Forelimb muscle (tissue), 1 donor: ENCODE data around the gene DRC3. TPM values are rescaled to one million over a fixed set of nuclear protein-coding genes. Genes with fewer than 3 reads are reported as not detected.
A peak's percentile ranks its signal among the peaks of the same experiment; 100 is the strongest.

Experiments used
- DNase-seq: peaks from one replicate; pipeline ENCODE4 v3.0.0-alpha.2; 2013; ENCODE audit warnings: low read depth
- polyA plus RNA-seq: library from polyadenylated mRNA; unstranded; fragments of 120-200 nt; gene quantifications from one replicate; pipeline ENCODE4 v1.2.1, GENCODE V29; 2013; ENCODE audit not compliant: insufficient read length

Gene DRC3
- polyA plus RNA-seq, 1 donor, result 6.6 TPM

DNA sequence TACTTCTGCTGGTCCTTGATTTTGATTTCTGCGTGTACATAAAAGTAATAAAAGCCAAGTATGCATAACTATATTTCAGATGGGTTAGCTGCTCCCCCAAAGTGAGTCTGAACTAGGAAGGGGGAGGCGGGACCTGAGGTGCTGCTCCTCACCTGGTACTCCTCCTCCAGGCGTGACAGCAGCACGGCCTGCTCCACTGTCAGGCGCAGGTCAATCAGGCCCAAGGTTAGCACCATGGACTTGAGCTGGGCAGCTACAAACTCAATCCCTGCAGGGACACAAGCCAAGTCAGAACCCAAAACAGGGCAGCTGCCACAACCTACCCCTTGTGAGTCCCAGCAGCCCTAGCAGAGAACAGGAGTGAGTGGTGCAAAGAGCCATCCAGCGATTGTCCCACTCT is 48.3 kb downstream of the DRC3 start:
- DNase-seq, result no peak

DNA sequence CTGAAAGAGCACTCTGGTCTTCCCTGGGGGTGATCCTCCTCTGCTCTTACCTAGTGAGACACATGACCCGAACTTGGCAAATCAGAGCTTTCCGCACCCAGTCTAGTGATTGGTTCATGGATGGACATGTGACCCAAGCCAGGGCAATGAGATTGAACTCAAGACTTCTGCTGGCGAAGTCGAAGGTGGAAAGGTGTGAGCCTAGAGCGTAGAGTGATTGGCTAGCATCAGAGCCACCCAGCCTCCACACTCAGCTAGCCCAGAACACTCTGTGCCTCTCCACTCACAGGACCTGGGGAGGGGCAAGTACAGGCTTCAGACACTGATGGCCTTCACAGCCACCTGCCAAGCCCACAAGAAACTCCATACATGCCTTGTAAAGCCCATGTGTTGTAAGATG is 48.7 kb downstream of the DRC3 start:
- DNase-seq, result no peak

- DNase-seq, result no peak
These were observed 52.7 kb downstream of the DRC3 start for GRCh38 chr17:18025241-18025944.

DNA sequence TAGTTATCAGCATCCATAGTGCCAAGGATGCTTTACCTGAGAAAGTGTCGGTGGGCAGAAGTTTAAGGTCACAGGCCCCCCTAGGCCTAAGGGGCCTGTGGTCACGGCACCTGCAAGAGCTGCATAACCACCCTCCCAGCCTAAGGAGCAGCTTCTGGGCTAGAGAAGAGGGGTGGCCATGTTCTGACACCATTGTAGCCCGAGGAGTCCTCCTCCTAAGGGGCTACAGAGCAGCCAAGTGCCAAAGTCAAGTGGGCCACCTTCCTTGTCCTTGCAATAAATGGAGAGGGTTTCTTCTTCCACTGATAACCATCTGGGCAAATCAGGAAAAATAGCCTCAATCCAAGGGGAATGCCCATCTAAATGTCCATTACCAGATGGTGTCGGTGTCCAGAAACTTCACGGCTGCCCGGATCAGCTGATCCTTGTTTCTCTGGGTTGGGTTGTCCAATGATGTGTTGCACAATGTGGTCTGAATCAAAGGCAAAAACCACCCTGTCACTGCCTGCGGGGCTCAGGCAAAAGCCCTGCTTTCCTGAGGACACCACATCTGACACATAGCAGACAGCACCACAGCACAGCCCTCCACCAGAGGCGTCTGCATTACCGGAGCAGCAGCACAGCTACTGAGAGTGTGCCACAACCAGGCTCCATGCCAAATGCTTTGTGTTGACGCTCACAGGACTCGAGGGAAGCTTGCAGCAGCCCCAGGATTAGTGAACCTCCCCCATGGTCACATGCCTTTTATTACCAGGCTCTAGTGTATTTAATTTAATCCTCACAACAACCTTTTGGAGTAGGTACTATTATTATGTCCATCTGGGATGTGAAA is 53.5 kb downstream of the DRC3 start:
- DNase-seq, result no peak

GRCh38 chr17:18027280-18027679 is 54.6 kb downstream of the DRC3 start:
- no peak for DNase-seq

DNA sequence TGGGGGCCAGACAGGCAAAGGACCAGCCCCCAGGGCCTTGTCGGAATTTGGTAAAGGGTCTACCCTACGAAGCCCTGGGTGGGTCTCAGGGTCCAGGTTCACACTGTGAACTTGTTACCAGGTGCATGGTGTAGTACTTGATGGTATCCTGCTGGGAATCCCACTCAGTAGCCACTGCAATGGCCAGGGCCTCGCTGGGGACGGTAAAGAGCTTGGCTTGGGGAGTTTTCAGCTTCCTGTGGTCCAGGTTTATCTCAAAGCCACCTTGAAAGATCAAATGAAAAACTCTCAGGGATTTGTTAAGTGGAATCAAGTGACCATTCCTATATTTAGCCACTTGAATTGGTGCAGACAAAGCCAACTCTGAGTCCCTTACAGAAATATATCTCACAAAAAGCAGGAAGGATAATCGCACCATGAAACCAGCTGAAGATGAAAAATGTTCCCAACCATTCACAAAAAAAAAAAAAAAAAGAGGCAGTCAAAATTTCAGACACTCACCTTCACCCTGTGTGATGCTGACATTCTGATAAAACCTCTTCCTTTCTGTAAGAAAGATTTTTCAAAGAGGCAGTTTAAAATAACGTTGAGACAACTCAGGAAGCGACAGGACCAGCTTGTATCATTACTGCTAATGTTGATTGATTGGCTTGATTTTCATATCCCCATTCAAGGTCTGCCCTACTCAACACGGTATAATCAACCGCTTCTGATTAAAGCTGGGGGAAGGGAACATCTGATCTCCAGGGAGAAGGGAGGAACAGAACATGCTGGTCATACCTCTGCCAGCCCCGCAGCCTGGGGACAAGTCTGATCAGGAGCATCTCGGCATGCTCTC is 55.7 kb downstream of the DRC3 start:
- DNase-seq, result no peak

GRCh38 chr17:18028952-18029540 is 56.4 kb downstream of the DRC3 start:
- DNase-seq, result no peak

- DNase-seq, result no peak
These were observed 59.3 kb downstream of the DRC3 start for GRCh38 chr17:18031955-18032354.

DNA sequence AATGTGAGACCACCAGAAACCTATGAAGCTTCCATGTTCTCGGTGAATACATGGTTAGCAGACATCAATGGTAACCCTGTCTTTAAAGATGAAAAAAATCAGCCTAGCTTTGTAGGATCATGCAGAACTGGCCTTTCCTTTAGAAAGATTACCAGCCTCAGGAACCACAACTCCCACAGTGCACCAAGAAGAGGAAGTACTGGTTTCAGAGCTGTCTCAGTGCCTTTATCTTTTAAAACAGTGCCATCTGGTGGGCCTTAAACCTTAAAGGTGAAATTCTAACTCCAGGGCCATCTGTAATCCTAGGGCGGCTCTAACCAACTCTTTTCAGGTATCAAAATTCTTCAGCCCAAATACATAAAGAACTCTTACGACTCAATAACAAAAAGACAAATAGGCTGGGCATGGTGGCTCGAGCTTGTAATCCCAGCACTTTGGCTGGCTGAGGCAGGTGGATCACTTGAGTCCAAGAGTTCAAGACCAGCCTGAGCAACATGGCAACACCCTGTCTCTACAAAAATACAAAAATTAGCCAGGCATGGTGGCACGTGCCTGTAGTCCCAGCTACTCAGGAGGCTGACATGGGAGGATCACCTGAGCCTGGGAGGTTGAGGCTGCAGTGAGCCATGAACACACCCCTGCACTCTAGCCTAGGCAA is 60.9 kb downstream of the DRC3 start:
- DNase-seq, result peak; percentile 81

DNA sequence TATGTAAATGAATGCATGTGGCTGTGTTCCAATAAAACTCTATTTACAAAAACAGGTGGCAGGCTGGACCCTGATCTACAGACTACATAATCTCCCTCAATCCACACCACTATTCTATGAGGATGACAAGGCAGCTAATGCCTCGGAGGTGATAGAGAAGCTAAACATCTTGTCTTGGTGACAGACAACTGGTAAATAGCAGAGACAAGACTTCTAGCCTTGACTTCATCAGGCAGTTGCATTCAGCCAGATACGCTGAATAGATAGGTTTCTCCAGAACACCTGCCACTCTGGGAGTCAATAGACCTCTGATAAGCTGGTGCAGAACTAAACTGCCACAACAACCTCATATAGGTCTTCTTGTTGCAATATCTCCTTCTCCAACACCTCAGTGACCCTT is 63.0 kb downstream of the DRC3 start:
- no peak for DNase-seq

DNA sequence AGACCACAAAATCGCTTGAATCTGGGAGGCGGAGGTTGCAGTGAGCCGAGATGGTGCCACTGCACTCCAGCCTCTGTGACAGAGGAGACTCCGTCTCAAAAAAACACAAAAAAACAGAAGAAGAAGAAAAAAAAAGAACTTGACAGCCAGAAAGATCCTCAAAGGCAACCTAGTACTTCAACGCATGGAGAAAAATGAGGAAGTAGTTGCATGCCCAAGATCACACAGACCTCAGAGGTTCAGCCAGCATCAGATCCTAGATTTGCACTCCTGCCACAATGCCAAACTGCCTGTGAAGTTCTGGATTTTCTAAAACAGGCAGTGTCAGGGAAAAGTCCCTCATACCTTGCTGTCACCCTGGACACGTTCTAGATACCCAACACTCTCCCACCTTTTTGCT is 64.8 kb downstream of the DRC3 start:
- DNase-seq, result no peak

- no peak for DNase-seq
These were observed 65.6 kb downstream of the DRC3 start for GRCh38 chr17:18038149-18038850.

DNA sequence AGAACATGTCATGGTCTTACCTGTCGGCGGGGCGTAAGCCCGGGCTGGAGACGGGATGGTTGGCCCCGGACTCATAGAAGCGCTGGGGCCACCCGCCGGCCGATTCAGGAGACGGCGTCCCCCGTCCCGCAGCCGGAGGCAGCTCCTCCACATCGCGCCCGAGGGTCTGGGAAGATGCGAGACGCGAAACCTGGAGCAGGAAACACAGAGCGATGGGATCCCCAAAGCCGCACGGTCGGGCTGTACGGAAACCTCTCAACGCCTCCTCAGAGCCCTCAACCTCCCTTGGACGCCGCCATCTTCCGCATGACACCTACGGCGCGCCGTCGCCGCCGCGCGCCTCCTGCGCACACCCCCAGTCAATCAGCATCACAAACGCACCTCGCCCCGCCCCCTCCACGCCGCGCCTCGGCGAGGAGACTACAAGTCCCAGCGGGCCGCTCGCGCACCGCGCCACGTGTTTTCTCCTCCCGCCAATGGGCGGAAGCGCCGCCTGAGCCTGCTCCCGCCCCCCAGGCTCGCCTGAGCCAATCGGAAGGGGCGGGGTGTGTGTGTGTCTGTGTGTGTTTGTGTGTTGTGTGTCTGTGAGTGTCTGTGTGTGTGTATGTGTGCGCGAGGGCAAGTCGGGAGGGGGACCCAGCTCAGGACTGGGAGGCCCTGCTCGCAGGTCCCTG is 66.3 kb downstream of the DRC3 start, which contains the start of the genes ATPAF2 and GID4:
Gene ATPAF2 (minus strand): TSS at position 308 of the 674 bp plus-strand sequence. CDS start 155 bp downstream, at position 153.
Gene GID4 (plus strand): TSS at position 548 of the 674 bp plus-strand sequence. CDS start 57 bp downstream, at position 605.
- peak; percentile 96 for DNase-seq

DNA sequence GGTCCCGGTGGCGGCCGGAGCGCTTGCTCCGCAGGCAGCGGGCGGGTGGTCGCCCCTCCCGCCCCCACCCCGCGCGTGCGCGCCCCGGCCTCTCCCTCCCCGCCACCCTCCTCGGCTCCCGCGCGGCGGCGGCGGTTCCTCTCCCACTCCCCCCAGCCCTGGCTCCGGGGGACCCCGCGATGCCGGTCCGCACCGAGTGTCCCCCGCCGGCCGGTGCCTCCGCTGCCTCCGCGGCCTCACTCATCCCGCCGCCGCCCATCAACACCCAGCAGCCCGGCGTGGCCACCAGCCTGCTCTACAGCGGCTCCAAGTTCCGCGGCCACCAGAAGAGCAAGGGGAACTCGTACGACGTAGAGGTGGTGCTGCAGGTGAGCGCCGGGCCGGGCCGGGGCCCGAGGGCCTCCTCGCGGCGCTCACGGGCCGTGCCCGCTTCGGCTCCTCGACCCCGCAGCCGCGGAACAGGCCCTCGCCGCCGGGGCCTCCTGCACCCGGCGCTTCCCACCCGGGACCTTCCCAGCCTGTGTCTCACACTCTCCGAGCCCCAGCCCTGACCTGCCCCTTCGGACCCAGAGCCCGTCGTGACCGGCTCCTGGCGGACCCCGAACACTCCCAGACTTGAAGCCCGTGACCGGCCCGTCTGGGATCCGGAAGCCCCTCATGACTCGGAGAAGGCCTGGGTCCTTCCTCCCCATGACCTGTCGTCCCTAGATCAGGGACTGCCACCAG is 67.0 kb downstream of the DRC3 start:
- DNase-seq, result no peak

- DNase-seq, result no peak
These were observed 67.7 kb downstream of the DRC3 start for GRCh38 chr17:18040261-18040858.

GRCh38 chr17:18041776-18042175 is 69.1 kb downstream of the DRC3 start:
- no peak for DNase-seq

GRCh38 chr17:18042983-18043382 is 70.3 kb downstream of the DRC3 start:
- no peak for DNase-seq

- DNase-seq, result no peak
These were observed 70.8 kb downstream of the DRC3 start for GRCh38 chr17:18043491-18043890.

DNA sequence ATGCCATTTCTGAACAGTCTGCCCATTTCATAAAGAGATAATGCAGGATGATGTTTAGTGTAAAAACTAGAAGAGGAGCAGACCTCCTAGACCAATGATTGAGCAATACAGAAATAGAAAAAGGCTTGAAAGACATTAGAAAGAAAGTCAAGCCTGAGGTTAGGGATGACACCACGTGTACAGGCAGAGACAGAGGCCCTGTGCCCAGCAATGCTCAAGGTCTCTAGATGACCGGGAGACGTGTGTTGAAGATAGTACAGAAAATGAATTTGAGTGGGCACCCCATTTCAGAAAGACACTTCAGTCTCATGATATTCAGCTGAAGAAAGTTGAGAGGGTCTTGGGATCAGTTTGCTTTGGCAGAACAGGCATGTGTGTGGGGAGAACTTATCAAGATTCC is 71.9 kb downstream of the DRC3 start:
- DNase-seq, result no peak
